ENCODE data around the gene CCDC32. TPM values are rescaled to one million over a fixed set of nuclear protein-coding genes. Genes with fewer than 3 reads are reported as not detected.

CCDC32 gene
- total and polyA plus RNA-seq, 2 of the 8 experiments (the other 6 are each of a cell fraction or from before 2014, with no cell fraction given), result 8.9 to 12.1 TPM

- TF ChIP-seq POLR2AphosphoS5 (IDR thresholded peaks at IDR 0.05; ENCODE audit: low read depth, low read length), result peak; percentile 30; the same call in 1 of the 2 replicates
- TF ChIP-seq CREB1 (IDR thresholded peaks at IDR 0.05), result peak; percentile 70
- TF ChIP-seq SAP30 (IDR thresholded peaks at IDR 0.05; ENCODE audit: insufficient read depth, insufficient replicate concordance, low read length), result peak; percentile 56
- no peak for TF ChIP-seq RAD21 (IDR thresholded peaks at IDR 0.05 in 1 of 2, conservative IDR thresholded peaks at IDR 0.05 in 1 of 2; ENCODE audit: low read depth in 2 of 2, low read length in 2 of 2)
- TF ChIP-seq POLR2A (IDR thresholded peaks at IDR 0.05; ENCODE audit: control extremely low read depth in 1 of 2, low read depth in 2 of 2, low read length in 2 of 2), result peak in 1 of 2 experiments; percentile 77; a peak in 2 of 3 replicates
- 0 out of 2 replicates have a peak, but pooled peaks have one; percentile 19 for TF ChIP-seq CHD2 (IDR thresholded peaks at IDR 0.05; ENCODE audit: low read length)
- peak; percentile 79 for TF ChIP-seq SP1 (IDR thresholded peaks at IDR 0.05; ENCODE audit: low read depth, low read length)
- TF ChIP-seq TBP (IDR thresholded peaks at IDR 0.05; ENCODE audit: low read depth, low read length), result peak; percentile 54
- no peak for TF ChIP-seq CBX8 (IDR thresholded peaks at IDR 0.05; ENCODE audit: borderline replicate concordance, low read depth, low read length)
- peak; percentile 78 for TF ChIP-seq ATF3 (IDR thresholded peaks at IDR 0.05; ENCODE audit: insufficient read depth, low read depth, low read length)
- TF ChIP-seq GTF2F1 (IDR thresholded peaks at IDR 0.05; ENCODE audit: borderline replicate concordance, low read depth, low read length), result no peak
Observed at GRCh38 chr15:40564591-40565332, at the start of gene CCDC32 (continued).
